Astrocyte (in vitro differentiated cells and primary cell): ENCODE results near the gene ZNF467. TPM values are rescaled to one million over a fixed set of nuclear protein-coding genes. Genes with fewer than 3 reads are reported as not detected.

Source experiments
- DNase-seq: peaks from one replicate; pipeline ENCODE4 v3.0.0-alpha.2; 2010; ENCODE audit warnings: low read depth
- FAIRE-seq: peaks from 2 replicates; lab custom pipeline; 2011; peaks lifted over from hg19 to GRCh38; lab: Jason Lieb, UNC
- H2AFZ ChIP-seq: 2 replicates; pipeline ENCODE4 v1.6.0; 2012; ENCODE audit warnings: low read depth, low read length, inconsistent platforms
- H3K27ac ChIP-seq: 2 replicates; pipeline ENCODE4 v1.5.1; 2011; ENCODE audit warnings: low read depth, low read length, inconsistent platforms
- H3K27me3 ChIP-seq: 2 replicates; pipeline ENCODE4 v1.6.0; 2011; ENCODE audit warnings: low read length, inconsistent platforms; ENCODE audit not compliant: insufficient read depth
- H3K36me3 ChIP-seq: 2 replicates; pipeline ENCODE4 v1.5.1; 2011; ENCODE audit warnings: low read length, inconsistent platforms; ENCODE audit not compliant: insufficient read depth
- H3K4me1 ChIP-seq: 2 replicates; pipeline ENCODE4 v1.5.1; 2011; ENCODE audit warnings: low read length, inconsistent platforms; ENCODE audit not compliant: insufficient read depth
- H3K4me2 ChIP-seq: 2 replicates; pipeline ENCODE4 v1.6.0; 2012; ENCODE audit warnings: low read length, inconsistent platforms
- H3K4me3 ChIP-seq: 2 replicates; pipeline ENCODE4 v1.5.1; 2011; ENCODE audit warnings: low read depth, mild to moderate bottlenecking, low read length, inconsistent platforms; ENCODE audit not compliant: insufficient read depth
- H3K79me2 ChIP-seq: 2 replicates; pipeline ENCODE4 v1.6.0; 2012; ENCODE audit warnings: mild to moderate bottlenecking, low read length, inconsistent platforms; ENCODE audit not compliant: insufficient read depth
- H3K9ac ChIP-seq: 2 replicates; pipeline ENCODE4 v1.6.0; 2012; ENCODE audit warnings: mild to moderate bottlenecking, low read length, inconsistent platforms
- H3K9me3 ChIP-seq: 2 replicates; pipeline ENCODE4 v1.5.1; 2012; ENCODE audit warnings: low read depth, mild to moderate bottlenecking, low read length, inconsistent platforms; ENCODE audit not compliant: insufficient read depth
- H4K20me1 ChIP-seq: 2 replicates; pipeline ENCODE4 v1.6.0; 2012; ENCODE audit warnings: low read length, inconsistent platforms; ENCODE audit not compliant: insufficient read depth
- H3K27ac Mint-ChIP-seq: one replicate; pipeline ENCODE4 v1.8.0; 2021; ENCODE audit warnings: mild to moderate bottlenecking, mixed read lengths; ENCODE audit not compliant: unreplicated experiment
- H3K27me3 Mint-ChIP-seq: one replicate; pipeline ENCODE4 v1.8.0; 2021; ENCODE audit warnings: low read depth, mixed read lengths; ENCODE audit not compliant: unreplicated experiment
- H3K36me3 Mint-ChIP-seq: one replicate; pipeline ENCODE4 v1.8.0; 2021; ENCODE audit warnings: low read depth, mixed read lengths; ENCODE audit not compliant: unreplicated experiment
- H3K4me1 Mint-ChIP-seq: one replicate; pipeline ENCODE4 v1.8.0; 2021; ENCODE audit warnings: low read depth, mixed read lengths; ENCODE audit not compliant: unreplicated experiment
- H3K4me3 Mint-ChIP-seq: one replicate; pipeline ENCODE4 v1.8.0; 2021; ENCODE audit warnings: mild to moderate bottlenecking, moderate library complexity, mixed read lengths; ENCODE audit not compliant: unreplicated experiment
- H3K9me3 Mint-ChIP-seq: one replicate; pipeline ENCODE4 v1.8.0; 2021; ENCODE audit warnings: mild to moderate bottlenecking, mixed read lengths; ENCODE audit not compliant: unreplicated experiment
- EZH2 ChIP-seq: IDR thresholded peaks from 2 replicates; pipeline ENCODE4 v1.6.1; 2012; ENCODE audit warnings: mild to moderate bottlenecking, low read length, inconsistent platforms; ENCODE audit not compliant: insufficient read depth
- total RNA-seq: library from RNA; stranded (reverse); gene quantifications from 2 replicates; pipeline ENCODE4 v1.2.1, GENCODE V29; 2021
- TF ChIP-seq, protein P1 (sequence below): IDR thresholded peaks from 2 replicates; pipeline ENCODE4 v1.5.1; 2011; ENCODE audit warnings: low read depth, mild to moderate bottlenecking, inconsistent platforms, low read length, moderate library complexity; ENCODE audit not compliant: insufficient read depth

Gene ZNF467
- total RNA-seq, 1 donor from 2014 or later: 16.6 TPM

DNA sequence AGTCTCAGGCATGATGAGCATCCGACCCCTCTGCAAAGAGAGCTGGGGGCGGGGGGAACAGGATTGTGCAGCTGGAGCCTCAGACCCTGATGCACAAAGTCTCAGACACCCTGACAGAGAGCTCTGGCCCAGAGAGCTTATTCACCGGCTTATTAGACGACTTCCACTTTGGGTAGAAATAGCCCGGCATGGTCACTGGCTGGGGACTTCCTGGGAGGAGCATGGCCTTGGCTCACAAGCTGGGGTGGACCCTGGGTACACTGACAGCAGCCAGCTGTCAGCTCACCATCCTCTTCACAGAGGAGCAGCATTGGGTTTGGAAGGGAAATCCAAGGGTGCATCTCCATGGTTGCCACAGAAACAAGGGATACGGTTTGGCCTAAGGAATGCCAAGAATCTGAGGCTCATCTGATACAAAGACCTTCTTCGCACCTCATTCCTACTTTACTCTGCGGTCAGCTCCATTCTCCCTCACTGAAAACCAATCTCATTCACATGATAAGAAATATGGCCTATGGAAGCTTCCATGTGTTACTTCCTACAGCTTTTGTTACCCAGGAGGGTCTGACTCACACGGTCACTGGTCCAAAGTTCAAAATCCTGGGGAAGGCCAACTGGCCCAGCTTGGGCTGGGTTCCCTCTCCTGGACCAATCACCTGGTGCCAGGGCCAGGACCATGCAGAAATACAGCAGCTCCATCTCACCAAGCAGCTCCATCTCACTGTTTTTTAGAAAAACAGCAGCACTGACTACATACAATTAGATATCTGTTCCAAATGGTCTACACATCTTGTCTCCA, 25.1 kb downstream of the ZNF467 start:
- no peaks in the 10 kb centered on the region for H3K9me3 ChIP-seq
- H3K27ac ChIP-seq: no peak overlapping the region
- DNase-seq: no peak
- no peak overlapping the region for H3K27ac Mint-ChIP-seq
- H3K4me3 Mint-ChIP-seq: no peak overlapping the region
- no peaks in the 10 kb centered on the region for H3K36me3 Mint-ChIP-seq
- H3K36me3 ChIP-seq: no peaks in the 10 kb centered on the region
- peaks cover 5% of the 10 kb centered on the region for H3K27me3 ChIP-seq
- no peaks in the 10 kb centered on the region for H4K20me1 ChIP-seq
- H3K79me2 ChIP-seq: no peaks in the 10 kb centered on the region
- H3K27me3 Mint-ChIP-seq: peaks cover 32% of the 10 kb centered on the region
- TF ChIP-seq, protein P1, sequence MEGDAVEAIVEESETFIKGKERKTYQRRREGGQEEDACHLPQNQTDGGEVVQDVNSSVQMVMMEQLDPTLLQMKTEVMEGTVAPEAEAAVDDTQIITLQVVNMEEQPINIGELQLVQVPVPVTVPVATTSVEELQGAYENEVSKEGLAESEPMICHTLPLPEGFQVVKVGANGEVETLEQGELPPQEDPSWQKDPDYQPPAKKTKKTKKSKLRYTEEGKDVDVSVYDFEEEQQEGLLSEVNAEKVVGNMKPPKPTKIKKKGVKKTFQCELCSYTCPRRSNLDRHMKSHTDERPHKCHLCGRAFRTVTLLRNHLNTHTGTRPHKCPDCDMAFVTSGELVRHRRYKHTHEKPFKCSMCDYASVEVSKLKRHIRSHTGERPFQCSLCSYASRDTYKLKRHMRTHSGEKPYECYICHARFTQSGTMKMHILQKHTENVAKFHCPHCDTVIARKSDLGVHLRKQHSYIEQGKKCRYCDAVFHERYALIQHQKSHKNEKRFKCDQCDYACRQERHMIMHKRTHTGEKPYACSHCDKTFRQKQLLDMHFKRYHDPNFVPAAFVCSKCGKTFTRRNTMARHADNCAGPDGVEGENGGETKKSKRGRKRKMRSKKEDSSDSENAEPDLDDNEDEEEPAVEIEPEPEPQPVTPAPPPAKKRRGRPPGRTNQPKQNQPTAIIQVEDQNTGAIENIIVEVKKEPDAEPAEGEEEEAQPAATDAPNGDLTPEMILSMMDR: no peak
- TF ChIP-seq EZH2: no peak
- H3K4me3 ChIP-seq: no peak overlapping the region
- no peak for FAIRE-seq
- no peak overlapping the region for H3K9ac ChIP-seq
- no peak overlapping the region for H2AFZ ChIP-seq
- H3K4me1 ChIP-seq: no peaks in the 10 kb centered on the region
- H3K9me3 Mint-ChIP-seq: peaks cover 1% of the 10 kb centered on the region
- peaks cover 5% of the 10 kb centered on the region for H3K4me1 Mint-ChIP-seq
- no peak overlapping the region for H3K4me2 ChIP-seq

DNA sequence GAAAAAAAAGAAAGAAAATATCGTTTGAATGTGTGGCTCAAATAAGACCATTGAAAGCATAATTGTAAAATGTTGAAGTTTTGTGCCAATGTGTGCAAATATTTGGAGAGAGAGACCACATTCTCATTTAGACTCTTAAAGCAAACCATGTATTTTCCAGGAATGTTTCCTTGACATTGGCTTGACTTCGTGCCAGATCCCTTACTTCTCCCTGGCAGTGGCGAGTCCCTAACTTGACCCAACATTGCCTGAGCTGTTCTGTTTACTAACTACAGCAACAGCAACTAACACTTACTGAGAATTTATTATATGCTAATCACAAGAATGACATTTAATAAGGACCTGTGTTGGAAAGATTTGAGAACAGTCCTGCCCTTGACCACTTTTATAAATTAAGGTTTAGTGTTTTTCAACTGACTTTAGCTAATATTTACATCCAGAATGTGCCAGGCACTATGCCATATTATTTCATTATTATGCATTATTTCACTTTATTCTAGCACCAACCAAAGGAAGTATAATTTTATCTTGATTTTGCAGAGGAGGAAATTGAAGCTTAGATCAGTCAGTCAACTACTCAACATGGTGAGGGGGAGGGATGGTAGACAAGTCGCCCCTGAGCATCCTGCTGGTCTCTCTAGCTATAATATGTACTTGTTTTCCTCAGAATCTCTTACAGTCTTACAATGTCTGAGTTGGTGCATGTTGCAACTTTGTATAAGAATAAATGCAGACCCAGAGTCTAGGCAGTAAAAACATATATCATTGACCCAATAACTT, 29.7 kb downstream of the ZNF467 start:
- FAIRE-seq (no peak), DNase-seq (no peak)
- Histone ChIP-seq H3K4me2 (no peak overlapping the region), H2AFZ (no peak overlapping the region), H3K4me1 (peaks cover 7% of the 10 kb centered on the region), H3K9me3 (no peaks in the 10 kb centered on the region), H3K9ac (no peak overlapping the region), H3K27me3 (peaks cover 5% of the 10 kb centered on the region), H3K79me2 (no peaks in the 10 kb centered on the region), H3K36me3 (no peaks in the 10 kb centered on the region), H4K20me1 (no peaks in the 10 kb centered on the region), H3K4me3 (no peak overlapping the region), H3K27ac (no peak overlapping the region)
- H3K27me3 Mint-ChIP-seq: peaks cover 21% of the 10 kb centered on the region
- no peaks in the 10 kb centered on the region for H3K9me3 Mint-ChIP-seq
- no peak overlapping the region for H3K27ac Mint-ChIP-seq
- no peak overlapping the region for H3K4me3 Mint-ChIP-seq
- TF ChIP-seq EZH2: no peak
- TF ChIP-seq, protein P1: no peak
- H3K4me1 Mint-ChIP-seq: peaks cover 6% of the 10 kb centered on the region
- H3K36me3 Mint-ChIP-seq: no peaks in the 10 kb centered on the region
